ENCODE results near the gene NR4A1.

DNA sequence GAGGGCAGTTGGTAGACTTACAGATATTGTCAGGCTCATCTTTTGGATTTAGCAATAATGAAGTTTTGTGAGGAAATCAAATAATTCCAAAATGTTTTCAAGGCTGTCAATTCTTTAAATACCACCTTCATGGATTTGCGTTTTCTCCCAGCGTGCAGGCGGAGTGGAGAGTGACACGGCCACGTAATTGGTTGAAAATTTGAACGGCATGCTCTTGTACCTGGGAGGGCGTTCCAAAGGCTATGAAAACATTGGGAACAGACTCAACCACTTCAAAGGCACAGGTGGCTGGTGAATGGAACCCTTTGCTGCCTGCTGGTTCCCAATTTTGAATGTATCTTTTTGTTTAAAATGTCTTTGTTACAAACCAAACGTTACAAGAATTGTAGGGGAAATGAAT is 40.6 kb downstream of the NR4A1 start:
- TF ChIP-seq, protein P1, sequence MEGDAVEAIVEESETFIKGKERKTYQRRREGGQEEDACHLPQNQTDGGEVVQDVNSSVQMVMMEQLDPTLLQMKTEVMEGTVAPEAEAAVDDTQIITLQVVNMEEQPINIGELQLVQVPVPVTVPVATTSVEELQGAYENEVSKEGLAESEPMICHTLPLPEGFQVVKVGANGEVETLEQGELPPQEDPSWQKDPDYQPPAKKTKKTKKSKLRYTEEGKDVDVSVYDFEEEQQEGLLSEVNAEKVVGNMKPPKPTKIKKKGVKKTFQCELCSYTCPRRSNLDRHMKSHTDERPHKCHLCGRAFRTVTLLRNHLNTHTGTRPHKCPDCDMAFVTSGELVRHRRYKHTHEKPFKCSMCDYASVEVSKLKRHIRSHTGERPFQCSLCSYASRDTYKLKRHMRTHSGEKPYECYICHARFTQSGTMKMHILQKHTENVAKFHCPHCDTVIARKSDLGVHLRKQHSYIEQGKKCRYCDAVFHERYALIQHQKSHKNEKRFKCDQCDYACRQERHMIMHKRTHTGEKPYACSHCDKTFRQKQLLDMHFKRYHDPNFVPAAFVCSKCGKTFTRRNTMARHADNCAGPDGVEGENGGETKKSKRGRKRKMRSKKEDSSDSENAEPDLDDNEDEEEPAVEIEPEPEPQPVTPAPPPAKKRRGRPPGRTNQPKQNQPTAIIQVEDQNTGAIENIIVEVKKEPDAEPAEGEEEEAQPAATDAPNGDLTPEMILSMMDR (IDR thresholded peaks at IDR 0.05): no peak
- no peak for TF ChIP-seq POLR2AphosphoS5 (IDR thresholded peaks at IDR 0.05)

Data from prostate gland (tissue), 2 donors.